HG03442 (cell line): ENCODE data around the gene PPP1R13B.
"Not testable (repeated sequence)": the region's sequence is repeated elsewhere in the genome, so short reads cannot be mapped to it uniquely, and the experiment has no call there.

Source experiments
- ATAC-seq: cut with Tn5 transposase; IDR thresholded peaks from one replicate; pipeline ENCODE4 v1.9.1; 2021; ENCODE audit warnings: mild to moderate bottlenecking, moderate library complexity; ENCODE audit not compliant: unreplicated experiment

PPP1R13B gene

GRCh38 chr14:103847451-103848174 is at the start of gene PPP1R13B:
TSS of gene PPP1R13B (minus strand) at chr14:103847575. CDS start at chr14:103847307, 268 bp downstream.
- ATAC-seq: peak; percentile 84

GRCh38 chr14:103896578-103896977 is 49.2 kb upstream of the PPP1R13B start:
- no peak for ATAC-seq

GRCh38 chr14:103894723-103895059 is 47.3 kb upstream of the PPP1R13B start:
- ATAC-seq: no peak

- no peak for ATAC-seq
Observed at GRCh38 chr14:103894034-103894722, 46.8 kb upstream of the PPP1R13B start.

- no peak for ATAC-seq
Observed at GRCh38 chr14:103892247-103892646, 44.9 kb upstream of the PPP1R13B start.

GRCh38 chr14:103891667-103892215 is 44.4 kb upstream of the PPP1R13B start:
- ATAC-seq: no peak

- ATAC-seq: no peak
Observed at GRCh38 chr14:103890821-103891666, 43.7 kb upstream of the PPP1R13B start.

GRCh38 chr14:103890052-103890371 is 42.6 kb upstream of the PPP1R13B start:
- no peak for ATAC-seq

GRCh38 chr14:103889313-103890051 is 42.1 kb upstream of the PPP1R13B start:
- no peak for ATAC-seq

GRCh38 chr14:103889002-103889312 is 41.6 kb upstream of the PPP1R13B start:
- ATAC-seq: not testable (repeated sequence)

- ATAC-seq: no peak
Observed at GRCh38 chr14:103887557-103888115, 40.3 kb upstream of the PPP1R13B start.

- no peak for ATAC-seq
Observed at GRCh38 chr14:103887170-103887501, 39.8 kb upstream of the PPP1R13B start.

- no peak for ATAC-seq
Observed at GRCh38 chr14:103886304-103887169, 39.2 kb upstream of the PPP1R13B start.

GRCh38 chr14:103885509-103885932 is 38.1 kb upstream of the PPP1R13B start:
- ATAC-seq: no peak

GRCh38 chr14:103884854-103885253 is 37.5 kb upstream of the PPP1R13B start:
- ATAC-seq: no peak

- ATAC-seq: no peak
Observed at GRCh38 chr14:103883263-103883523, 35.8 kb upstream of the PPP1R13B start.

GRCh38 chr14:103882503-103883262 is 35.3 kb upstream of the PPP1R13B start:
- ATAC-seq: no peak

GRCh38 chr14:103881268-103882201 is 34.2 kb upstream of the PPP1R13B start:
- no peak for ATAC-seq
